GM18508 (cell line): ENCODE results near the gene SUSD4.

Experiments used
- ATAC-seq: cut with Tn5 transposase; IDR thresholded peaks from one replicate; pipeline ENCODE4 v1.9.1; 2021; ENCODE audit warnings: moderate number of reproducible peaks; ENCODE audit not compliant: insufficient read depth, unreplicated experiment

SUSD4 gene

DNA sequence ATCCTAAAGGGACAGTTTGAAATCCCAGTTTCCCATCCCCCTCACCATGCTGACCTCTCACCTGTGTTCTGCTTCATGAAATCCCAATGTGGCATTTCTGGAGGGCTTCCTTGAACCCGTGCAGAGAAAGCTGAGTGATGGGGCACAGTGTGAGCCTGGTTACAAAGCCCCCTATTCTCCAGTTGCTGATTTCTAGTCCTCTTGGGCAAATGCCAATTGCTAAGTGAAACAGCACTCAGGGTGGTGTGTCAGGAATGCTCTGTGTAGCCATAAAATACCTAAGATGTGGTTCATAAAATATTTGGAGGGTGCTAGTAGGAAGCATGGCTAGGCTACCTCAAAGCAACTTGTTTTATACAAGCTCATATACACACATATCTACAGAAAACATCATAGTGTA is 32.0 kb downstream of the SUSD4 start:
- no peak for ATAC-seq

DNA sequence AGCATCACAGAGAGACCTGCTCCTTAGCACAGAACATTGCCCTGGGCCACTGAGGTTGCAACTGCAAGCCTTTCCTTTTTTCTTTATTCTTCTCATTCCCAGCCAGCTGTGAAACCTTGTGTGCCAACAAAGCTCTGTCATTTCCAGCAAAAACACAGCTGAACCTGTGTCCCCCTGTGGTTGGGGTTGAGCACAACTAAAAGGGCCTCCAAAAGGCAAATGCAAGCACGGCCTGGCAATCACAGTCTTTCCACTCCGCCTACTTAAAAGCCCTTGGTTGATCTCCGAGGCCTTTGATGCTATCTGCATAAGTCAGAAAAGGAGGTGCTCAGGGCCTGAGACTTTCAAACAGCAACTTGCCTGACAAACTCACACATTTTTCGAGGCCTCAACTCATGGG is 32.7 kb downstream of the SUSD4 start:
- no peak for ATAC-seq

DNA sequence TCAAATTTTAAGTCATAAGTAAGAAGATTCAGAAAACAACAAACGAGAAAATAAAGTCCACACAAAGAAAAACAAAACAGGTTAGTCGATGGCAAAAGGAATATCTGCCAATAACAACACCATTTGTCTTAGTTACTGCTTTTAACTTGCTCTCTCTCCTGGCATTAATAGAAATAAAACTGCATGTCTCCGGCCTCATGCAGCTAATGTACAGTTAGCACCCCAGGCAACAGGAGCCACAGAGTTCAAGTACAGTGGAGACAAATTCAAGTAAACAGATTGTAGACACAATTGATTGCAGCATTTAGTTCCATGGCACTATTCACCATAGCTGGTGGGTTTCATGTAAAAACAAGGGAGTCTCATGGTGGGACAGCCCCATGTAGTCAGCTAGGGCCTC is 33.5 kb downstream of the SUSD4 start:
- no peak for ATAC-seq

DNA sequence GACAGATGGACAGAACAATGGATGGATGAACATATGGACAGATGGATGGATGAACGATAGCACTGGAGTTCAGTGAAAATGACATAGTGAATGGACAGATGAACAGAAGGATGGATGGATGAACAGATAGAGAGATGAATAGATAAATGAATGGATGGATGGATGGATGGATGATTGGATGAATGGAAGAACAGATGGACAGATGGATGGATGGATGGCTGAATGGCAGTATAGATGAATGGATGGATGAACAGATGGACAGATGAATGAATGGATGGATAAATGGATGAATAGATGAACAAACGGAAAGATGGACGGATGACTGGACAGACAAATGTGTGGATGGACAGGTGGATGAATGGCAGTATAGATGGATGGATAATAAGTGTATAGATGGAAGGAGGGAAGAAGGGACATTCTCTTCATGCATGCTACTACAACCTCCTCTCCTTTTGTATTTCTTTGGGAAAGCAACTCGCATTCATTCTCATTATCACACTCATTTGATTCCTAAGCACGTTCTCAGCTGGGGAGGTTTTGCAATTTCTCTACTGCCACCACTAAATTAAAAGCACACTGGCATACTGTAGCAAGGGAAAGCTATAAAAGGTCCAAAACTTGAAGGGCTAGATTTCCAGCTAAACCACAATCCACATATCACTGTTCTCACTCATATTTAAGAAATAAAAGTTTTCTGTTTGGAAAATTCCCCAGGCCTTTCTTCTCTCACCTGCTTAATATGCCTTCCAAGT is 34.1 kb downstream of the SUSD4 start:
- no peak for ATAC-seq

DNA sequence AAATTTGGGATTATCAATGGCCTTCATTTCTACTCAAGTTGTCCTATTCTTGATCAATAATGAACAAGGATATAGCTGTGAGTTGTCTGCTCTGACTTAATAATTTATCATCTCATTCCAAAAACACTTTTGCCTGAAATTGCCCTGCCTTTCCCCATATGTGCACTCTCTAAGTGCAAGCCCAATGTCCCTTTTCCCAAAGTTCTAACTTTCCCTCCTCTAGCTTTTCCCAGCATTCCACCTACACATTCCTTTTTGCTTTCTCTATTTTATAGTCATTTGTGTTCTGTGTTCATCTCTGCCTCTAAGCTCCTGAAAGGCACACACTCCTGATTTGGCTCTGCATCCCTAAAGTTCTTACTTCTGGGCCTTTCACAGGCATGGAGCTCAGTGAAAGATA is 34.7 kb downstream of the SUSD4 start:
- no peak for ATAC-seq

DNA sequence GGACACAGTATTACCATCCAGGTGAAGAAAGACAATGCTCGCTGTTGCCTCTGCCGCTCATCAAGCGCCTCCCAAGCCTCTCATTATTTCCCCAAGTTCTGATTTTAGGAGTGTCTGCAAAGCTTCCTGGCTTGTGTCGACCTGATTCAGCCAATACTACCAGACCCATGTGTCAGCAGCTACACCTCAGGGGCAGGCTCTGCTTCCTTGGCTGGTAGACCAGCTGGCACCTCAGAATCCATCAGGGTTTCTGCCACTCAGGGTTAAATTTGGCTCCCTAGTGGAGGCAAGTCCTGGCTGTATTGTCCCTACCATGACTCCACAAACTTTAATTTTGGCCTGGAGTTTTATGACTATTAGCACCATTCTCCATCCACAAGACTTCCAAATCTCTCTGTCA is 35.4 kb downstream of the SUSD4 start:
- no peak for ATAC-seq

DNA sequence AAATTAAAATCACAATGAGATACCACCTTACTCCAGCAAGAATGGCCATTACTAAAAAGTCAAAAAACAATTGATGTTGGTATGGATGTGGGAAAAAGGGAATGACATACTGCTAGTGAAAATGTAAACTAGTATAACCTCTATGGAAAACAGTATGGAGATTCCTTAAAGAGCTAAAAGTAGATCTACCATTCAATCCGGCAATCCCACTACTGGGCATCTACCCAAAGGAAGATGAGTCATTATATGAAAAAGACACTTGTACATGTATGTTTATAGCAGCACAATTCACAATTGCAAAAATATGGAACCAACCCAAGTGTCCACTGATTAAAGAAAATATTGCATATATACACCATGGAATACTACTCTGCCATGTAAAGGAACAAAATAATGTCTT is 37.2 kb downstream of the SUSD4 start:
- ATAC-seq = no peak

DNA sequence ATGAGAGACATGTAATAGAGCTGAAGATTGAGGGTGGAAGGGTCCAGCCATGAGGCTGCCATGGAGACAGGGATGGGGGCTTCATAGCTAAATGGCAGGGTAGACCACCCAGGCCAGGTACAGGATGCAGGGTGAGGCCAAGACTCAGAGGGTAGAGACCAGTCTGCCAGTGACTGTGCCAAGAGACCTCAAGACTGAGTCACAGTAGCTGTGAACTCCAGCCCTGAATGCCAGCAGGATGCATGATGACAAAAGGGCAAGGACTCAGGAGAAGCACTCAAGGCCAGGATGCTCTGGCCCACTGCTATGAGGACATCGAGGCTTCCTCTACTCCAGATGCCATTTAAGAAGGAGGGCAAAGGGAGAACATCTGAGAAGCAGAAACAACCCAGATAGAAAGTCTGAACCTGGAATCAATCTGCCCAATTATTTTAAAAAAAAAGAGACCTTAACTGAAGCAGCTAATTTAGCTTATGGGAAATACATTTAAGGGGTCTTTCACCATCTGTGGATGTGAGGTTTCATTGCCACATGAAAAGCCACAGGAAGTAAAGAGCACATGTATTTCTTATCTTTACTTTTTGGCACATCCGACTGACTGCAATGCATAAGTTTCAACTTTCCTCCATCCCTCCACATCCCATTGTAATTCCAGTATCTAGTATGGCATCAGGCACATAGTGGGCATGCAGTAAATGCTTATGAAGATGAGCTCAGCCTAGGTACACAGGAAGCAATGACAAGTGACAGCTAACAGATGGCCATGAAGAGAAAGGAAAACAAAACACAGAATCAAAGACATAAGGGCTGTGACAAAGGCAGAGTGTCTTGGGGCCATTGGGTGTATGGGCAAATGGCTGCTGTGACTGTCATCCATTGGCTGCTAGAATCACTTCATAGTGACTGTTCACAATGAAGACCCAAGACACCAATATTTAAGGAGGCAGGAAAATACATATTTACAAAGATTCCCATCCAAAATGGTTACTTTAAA is 40.2 kb downstream of the SUSD4 start:
- ATAC-seq = no peak

DNA sequence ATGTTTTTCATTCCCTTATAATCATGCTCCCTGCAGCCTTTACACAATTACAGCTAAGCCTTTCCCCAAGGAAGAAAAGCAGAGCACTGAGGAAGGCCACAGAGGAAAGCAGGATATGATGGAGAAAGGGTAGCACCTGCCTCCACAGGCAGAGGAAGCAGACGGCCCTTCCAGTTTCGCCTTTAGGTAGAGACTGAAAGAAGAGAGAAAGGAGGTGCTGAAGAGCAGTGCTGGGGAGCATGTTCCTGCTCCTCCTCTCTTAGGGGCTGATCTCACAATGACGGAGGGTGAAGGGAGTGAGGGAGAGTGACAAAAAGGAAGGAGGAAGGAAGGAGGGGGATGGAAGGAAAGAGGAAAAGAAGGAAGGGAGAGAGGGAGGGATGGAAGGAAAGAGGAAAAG is 41.1 kb downstream of the SUSD4 start:
- no peak for ATAC-seq

DNA sequence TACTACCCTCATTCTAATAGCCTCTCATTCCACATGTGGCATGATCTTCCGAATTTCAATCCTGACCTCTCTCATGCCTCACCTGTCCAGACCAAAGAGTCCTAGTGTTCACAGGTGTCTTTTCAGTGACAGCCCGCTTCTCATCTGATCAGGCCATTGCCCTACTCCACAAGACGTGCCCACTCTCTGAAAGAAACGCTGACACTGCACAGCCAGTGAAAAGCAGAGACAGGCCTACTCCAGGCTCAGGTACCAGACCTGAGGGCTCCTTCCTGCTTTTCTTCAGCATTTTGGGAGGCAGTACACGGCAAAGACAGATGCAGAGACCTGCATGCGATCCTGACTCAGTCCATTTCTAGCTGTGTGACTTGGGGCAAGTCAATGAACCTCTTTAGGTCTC is 43.0 kb downstream of the SUSD4 start:
- ATAC-seq = no peak

DNA sequence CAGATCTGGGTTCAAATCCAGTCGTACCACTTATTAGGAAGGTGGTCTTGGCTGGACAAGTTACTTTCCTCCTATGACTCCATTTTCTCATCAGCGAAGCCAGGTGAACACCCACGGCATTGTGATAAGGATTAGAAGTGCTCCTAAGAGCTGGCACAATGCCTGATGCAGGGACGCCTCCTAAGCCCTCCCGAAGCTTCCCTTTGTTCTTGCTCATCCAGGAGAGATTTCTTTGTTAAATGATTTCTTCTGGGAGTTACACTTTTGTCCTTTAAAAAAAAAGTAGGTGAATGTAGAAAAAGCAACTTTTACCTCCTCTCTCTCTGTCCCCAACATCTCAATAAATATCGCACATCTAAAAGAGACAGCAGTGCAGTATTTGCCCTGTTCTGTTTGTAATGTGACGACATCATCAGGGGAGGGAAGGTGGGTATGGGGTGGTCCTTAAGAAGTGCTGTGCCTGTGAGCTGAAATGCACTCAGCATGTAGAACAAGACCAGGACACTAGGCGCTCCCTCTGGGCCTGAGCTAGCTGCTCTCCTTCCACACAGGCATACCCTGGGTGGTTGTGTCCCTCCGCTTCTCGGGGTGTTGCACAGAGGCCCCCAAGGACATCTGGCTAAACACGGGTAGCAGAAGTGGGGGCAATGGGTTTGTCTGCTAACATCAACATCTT is 43.9 kb downstream of the SUSD4 start:
- no peak for ATAC-seq

DNA sequence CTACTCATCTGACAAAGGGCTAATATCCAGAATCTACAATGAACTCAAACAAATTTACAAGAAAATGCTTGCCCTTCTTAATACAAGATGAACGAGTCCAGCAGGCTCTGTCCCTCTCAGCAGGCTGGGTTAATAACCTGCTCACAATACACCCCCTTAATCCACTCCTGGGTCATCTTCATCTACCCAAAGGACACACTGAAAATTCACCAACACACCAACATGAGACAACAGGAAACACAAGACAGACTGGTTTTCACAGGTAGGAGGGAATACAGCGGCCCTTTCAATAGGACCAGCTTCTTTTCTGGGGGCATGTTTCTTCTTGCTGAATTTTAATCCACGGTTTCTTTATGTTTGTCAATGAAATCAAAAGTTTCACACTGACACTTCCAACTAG is 44.6 kb downstream of the SUSD4 start:
- ATAC-seq = no peak

DNA sequence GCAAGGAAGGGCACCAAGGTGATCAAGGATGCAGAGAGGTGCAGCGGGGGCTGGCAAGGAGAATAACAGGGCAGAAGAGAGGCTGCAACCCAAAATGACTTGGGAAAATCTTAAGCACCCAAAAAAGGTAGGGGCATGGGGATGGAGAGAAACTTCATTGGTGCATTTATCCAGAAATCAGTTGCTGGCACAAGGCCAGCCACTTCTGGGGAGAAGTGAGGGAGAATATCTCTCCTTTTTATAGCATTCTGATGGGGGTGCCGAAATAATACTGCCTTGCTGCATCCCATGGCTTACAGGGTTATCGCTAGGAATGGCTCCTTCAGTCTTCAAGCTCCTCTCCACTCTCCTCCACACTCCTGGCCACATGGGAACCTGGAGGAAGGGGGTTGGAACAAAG is 47.9 kb downstream of the SUSD4 start:
- no peak for ATAC-seq

DNA sequence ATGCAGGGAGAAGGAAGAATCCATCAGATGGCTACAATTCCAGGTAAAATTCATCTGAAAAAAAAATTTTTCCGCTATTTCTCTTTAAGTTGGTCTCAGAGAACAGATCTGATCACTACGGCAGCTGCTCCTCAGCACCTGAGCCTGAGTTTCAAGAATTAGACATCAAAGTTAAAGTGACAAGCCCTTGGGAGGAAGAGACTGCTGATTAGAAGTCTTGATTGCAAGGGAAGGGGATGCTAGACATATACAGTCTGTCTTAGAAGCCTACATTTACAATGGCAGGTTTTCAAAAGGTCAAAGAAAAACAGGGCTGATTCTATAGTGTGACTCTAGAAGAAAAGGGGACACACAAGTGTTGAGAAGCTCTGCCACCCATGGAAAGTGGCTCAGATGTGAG is 48.3 kb downstream of the SUSD4 start:
- no peak for ATAC-seq

DNA sequence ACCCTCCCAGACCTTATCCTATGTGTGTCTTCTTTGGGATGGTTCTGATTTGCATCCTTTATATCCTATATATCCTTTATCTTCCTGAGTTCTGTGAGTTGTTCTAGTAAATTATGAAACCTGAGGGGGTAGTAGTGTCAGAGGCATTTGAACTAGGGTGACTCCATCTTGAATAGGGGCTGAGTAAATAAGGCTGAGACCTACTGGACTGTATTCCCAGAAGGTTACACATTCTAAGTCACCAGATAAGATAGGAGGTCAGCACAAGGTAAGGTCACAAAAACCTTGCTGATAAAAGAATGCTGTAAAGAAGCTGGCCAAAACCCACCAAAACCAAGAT is 50.6 kb downstream of the SUSD4 start:
- ATAC-seq = no peak

DNA sequence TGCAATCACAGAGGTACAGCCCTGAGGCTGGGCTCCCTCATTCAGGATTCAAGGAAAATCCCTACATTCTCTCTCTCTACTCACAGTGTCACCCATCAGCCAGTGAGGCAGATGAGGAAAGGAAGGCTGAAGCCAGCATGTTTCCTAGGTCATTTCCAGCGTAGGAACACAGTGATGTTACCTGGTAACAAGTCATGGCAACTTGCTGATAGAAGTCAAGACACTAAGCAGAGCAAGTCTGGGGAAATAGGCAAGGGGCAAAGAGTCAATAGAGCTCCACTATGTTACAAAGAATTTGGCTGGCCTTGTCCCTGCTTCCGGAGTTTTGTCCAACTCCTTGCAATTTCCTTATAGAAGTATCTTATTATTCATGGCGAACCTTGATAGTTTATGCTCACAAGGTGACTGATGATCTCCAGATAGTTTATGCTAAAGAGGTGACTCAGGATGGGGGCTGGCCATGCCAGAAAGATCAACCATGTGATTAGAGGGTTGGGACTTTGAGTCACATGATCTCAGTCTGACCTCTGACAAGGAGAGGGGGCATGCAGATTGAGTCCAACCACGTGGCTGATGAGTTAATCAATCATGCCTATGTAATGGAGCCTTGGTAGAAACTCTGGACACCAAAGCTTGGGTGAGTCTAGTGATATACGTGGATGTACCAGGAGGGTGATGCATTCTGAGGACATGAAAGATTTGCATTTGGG is 51.1 kb downstream of the SUSD4 start:
- no peak for ATAC-seq

DNA sequence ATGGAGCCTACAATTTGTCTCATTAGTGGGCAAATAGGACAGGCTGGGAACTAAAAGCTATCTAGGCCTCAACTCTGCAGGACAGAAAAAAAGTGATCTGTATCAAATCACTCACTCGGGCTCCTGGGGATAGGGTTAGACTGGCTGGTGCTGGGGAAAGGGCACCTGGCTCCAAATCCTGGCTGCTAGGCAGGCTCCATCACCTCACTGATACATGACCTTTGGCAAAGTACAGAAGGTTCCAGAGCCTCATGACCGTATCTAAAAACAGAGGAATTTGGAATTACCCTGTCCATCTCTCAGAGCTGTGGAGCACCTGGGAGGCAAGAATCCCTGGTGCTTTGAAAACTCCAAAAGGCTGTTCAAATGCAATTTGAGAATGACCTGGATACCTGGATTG is 51.7 kb downstream of the SUSD4 start:
- ATAC-seq = no peak

DNA sequence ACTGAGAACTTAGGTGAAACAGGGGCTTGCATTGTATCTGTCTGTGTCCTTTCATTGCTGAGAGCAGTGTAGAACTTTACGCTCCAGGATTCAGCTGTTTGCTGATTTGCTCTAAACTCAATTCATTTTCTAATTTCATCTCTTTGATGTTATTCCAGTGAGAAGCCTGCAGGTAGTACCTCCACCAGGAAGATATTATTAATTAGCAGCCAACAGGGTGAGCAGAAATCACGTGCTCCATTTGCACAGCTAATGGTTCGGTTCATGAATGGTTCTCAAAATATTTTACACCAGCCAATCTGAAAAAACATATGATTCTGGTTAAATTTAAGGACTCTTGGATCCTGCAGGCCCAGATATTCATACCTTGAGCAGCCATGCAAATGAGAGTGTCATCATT is 52.1 kb downstream of the SUSD4 start:
- ATAC-seq = no peak

DNA sequence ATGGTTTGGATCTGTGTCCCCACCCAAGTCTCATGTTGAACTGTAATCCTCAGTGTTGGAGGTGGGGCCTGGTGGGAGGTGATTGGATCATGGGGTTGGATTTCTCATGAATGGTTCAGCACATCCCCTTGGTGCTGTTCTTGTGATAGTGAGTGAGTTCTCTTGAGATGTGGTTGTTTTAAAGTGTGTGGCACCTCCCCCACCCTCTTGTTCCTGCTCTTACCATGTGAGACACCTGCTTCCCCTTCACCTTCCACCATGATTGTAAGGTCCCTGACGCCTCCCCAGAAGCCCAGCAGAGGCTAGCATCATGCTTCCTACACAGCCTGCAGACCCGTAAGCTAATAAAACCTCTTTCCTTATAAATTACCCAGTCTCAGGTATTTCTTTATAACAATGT is 55.8 kb downstream of the SUSD4 start:
- no peak for ATAC-seq

DNA sequence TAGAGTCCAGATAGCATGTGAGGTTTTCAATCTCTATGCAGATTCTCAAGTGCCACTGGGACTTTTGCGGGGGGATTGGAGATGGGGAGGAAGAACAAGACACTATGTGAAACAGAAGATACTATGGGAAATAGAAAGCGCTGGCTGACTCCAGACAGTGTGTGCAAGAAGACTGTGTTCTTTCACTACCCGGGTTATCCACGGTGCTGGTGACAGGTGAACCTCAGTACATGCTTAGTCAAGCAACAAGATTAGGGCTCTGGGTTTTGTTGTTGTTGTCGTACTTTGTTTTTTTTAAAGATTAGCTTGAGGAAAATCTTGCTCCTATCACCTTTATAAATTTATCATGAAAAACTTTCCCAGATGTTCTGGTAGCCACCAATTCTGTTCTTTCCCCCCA is 56.4 kb downstream of the SUSD4 start:
- no peak for ATAC-seq

DNA sequence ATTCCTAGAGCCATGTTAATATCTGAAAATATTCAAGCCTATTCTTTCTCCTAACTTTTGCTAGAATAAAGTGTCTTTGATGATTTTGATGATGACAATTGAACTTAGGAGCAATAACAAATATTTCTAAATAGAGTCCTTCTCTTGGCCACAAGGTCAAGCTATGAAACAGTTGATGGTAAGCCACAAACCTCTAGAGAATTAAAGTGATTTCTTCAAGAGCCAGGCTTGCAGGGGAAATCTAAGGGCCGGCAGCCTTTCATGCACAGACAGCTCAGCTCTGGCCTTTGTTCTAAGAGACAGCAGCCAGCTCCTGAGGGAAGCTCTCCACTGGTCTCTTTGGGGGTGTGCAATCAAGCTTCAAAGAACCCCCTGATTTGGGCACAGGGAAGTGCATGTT is 59.0 kb downstream of the SUSD4 start:
- no peak for ATAC-seq
